Kidney (tissue), 14 donors: ENCODE results near the gene NQO1. TPM values are rescaled to one million over a fixed set of nuclear protein-coding genes. Genes with fewer than 3 reads are reported as not detected.

Source experiments
- DNase-seq, 5 donors: peaks; one replicate each; pipeline ENCODE4 v3.0.0-alpha.2; 2013 to 2020
- FAIRE-seq: peaks from 2 replicates; lab custom pipeline; 2012; peaks lifted over from hg19 to GRCh38; lab: Jason Lieb, UNC
- H3K27ac ChIP-seq, 2 donors: one replicate each; pipeline ENCODE4 v1.7.0; 2013; ENCODE audit warnings: low read depth in 2 of 2, low read length in 2 of 2, inconsistent platforms in 1 of 2
- H3K27me3 ChIP-seq: one replicate; pipeline ENCODE4 v1.7.1; 2013; ENCODE audit warnings: low read length, inconsistent platforms; ENCODE audit not compliant: control insufficient read depth, insufficient read depth
- H3K36me3 ChIP-seq, 3 donors: one replicate each; pipeline versions ENCODE4 v1.7.0 to v1.7.1; 2013; ENCODE audit warnings: low read length in 3 of 3, control low read depth in 1 of 3, inconsistent platforms in 1 of 3; ENCODE audit not compliant: insufficient read depth in 3 of 3, control insufficient read depth in 2 of 3
- H3K4me1 ChIP-seq, 3 donors: one replicate each; pipeline versions ENCODE4 v1.7.0 to v1.7.1; 2013; ENCODE audit warnings: low read length in 3 of 3, inconsistent platforms in 1 of 3, low read depth in 1 of 3; ENCODE audit not compliant: control insufficient read depth in 2 of 3, insufficient read depth in 2 of 3
- H3K4me3 ChIP-seq, 3 donors: one replicate each; pipeline versions ENCODE4 v1.7.0 to v1.8.1; 2013; ENCODE audit warnings: low read length in 3 of 3, control low read depth in 1 of 3, inconsistent platforms in 1 of 3
- H3K9ac ChIP-seq, 3 donors: one replicate each; pipeline versions ENCODE4 v1.7.0 to v1.7.1; 2013; ENCODE audit warnings: low read length in 3 of 3, control low read depth in 1 of 3, inconsistent platforms in 1 of 3
- H3K9me3 ChIP-seq, 3 donors: one replicate each; pipeline versions ENCODE4 v1.7.0 to v1.7.1; 2013; ENCODE audit warnings: low read length in 3 of 3, control low read depth in 1 of 3, inconsistent platforms in 1 of 3; ENCODE audit not compliant: control insufficient read depth in 2 of 3, insufficient read depth in 1 of 3
- CTCF ChIP-seq: IDR thresholded peaks from 3 replicates; pipeline ENCODE4 v1.5.1; 2012; ENCODE audit warnings: mild to moderate bottlenecking, moderate library complexity, borderline replicate concordance; ENCODE audit not compliant: insufficient read depth; ENCODE audit errors: extremely low read depth
- intact Hi-C: fragments of 100-400 bp; cut with DNase I; formaldehyde crosslinking; loops from one replicate; pipeline ENCODE4 v1.11.1; 2022
- polyA plus RNA-seq: library from polyadenylated mRNA; stranded (reverse); fragments of 350-450 nt; fragmentation: Illumina TruSeq; extraction: RNeasy Lipid Tissue Mini Kit (QIAGEN cat#74804); gene quantifications from one replicate; pipeline ENCODE4 v1.2.3, GENCODE V29; 2014; ENCODE audit warnings: low read depth, low replicate concordance; ENCODE audit not compliant: insufficient read depth
- total RNA-seq: library from RNA; stranded (reverse); fragmentation: NEBNext Ultra II Directional; extraction: Animal tissue kit (Norgen Biotek cat#: 25700); gene quantifications from one replicate; pipeline ENCODE4 v1.2.1, GENCODE V29; 2021
- donor health status: control.
- donor health status: control.
- donor health status: control.
- donor health status: control.
- donor health status: control.
- donor health status: DM: yes; HTN: yes; CAD: no.
- donor health status: Normal renal cell carcinoma (clear cell type).

NQO1 gene
- total and polyA plus RNA-seq, 2 donors from 2014 or later = 87.5 to 414 TPM

GRCh38 chr16:69691980-69692911, 34.1 kb downstream of the NQO1 start:
- intact Hi-C loops = no loop called here
- H3K36me3 ChIP-seq = peaks cover 7 to 41% (median 38%) of the 10 kb centered on the region in 3 donors
- H3K27me3 ChIP-seq = no peaks in the 10 kb centered on the region
- H3K4me3 ChIP-seq = no peak overlapping the region
- no peaks in the 10 kb centered on the region for H3K9me3 ChIP-seq
- H3K4me1 ChIP-seq = peaks cover 0 to 3% (median 3%) of the 10 kb centered on the region in 3 donors
- TF ChIP-seq CTCF = no peak
- FAIRE-seq (no peak), DNase-seq (no peak)
- no peak overlapping the region for H3K27ac ChIP-seq
- no peak overlapping the region for H3K9ac ChIP-seq

- no peak for TF ChIP-seq CTCF
- FAIRE-seq (no peak), DNase-seq (no peak)
- Histone ChIP-seq H3K4me3 (no peak overlapping the region), H3K9ac (no peak overlapping the region), H3K9me3 (no peaks in the 10 kb centered on the region), H3K27me3 (no peaks in the 10 kb centered on the region), H3K27ac (no peak overlapping the region), H3K36me3 (peaks cover 3 to 23% (median 20%) of the 10 kb centered on the region in 3 donors), H3K4me1 (peaks cover 0 to 3% (median 3%) of the 10 kb centered on the region in 3 donors)
- intact Hi-C loops = no loop called here
These were observed 37.8 kb downstream of the NQO1 start for GRCh38 chr16:69688589-69688988.

- Histone ChIP-seq H3K9me3 (no peaks in the 10 kb centered on the region), H3K36me3 (peaks cover 8 to 21% (median 16%) of the 10 kb centered on the region in 3 donors), H3K4me3 (no peak overlapping the region), H3K27me3 (no peaks in the 10 kb centered on the region), H3K9ac (no peak overlapping the region), H3K27ac (no peak overlapping the region), H3K4me1 (no peaks in the 10 kb centered on the region)
- no peak for DNase-seq
- intact Hi-C loops = no loop called here
- no peak for FAIRE-seq
- no peak for TF ChIP-seq CTCF
These were observed 46.0 kb downstream of the NQO1 start for GRCh38 chr16:69680358-69680757.
